Activated CD8-positive, alpha-beta T cell treated with anti-CD3 and anti-CD28 coated beads for 36 hours (primary cell): ENCODE results near the gene RXRG. TPM values are rescaled to one million over a fixed set of nuclear protein-coding genes. Genes with fewer than 3 reads are reported as not detected.

Experiments used
- ATAC-seq: fragments of 200-7000 bp; cut with Tn5 transposase; one replicate; pipeline ENCODE4 v1.10.0; 2021; ENCODE audit warnings: mild to moderate bottlenecking, moderate library complexity
- CTCF ChIA-PET: fragments of 350-600 bp; sonication (Branson Sonifier 250); formaldehyde crosslinking; loops from one replicate; lab custom pipeline; 2021; ENCODE audit warnings: antibody characterized with exemption; lab: Charles Lee
- POLR2A ChIA-PET: fragments of 350-600 bp; sonication (Branson Sonifier 250); formaldehyde crosslinking; loops from one replicate; lab custom pipeline; 2021; ENCODE audit warnings: antibody characterized with exemption; lab: Charles Lee
- DNase-seq: peaks from one replicate; pipeline ENCODE4 v3.0.0-alpha.2; 2020
- H3K27ac Mint-ChIP-seq: one replicate; pipeline ENCODE4 v1.8.0; 2021; ENCODE audit warnings: mild to moderate bottlenecking, mixed read lengths
- H3K27me3 Mint-ChIP-seq: one replicate; pipeline ENCODE4 v1.8.0; 2021; ENCODE audit warnings: mixed read lengths
- H3K36me3 Mint-ChIP-seq: one replicate; pipeline ENCODE4 v1.8.0; 2021; ENCODE audit warnings: low read depth, mixed read lengths
- H3K4me1 Mint-ChIP-seq: one replicate; pipeline ENCODE4 v1.8.0; 2021; ENCODE audit warnings: low read depth, mixed read lengths
- H3K4me3 Mint-ChIP-seq: one replicate; pipeline ENCODE4 v1.8.0; 2021; ENCODE audit warnings: mild to moderate bottlenecking, moderate library complexity, mixed read lengths
- H3K9me3 Mint-ChIP-seq: one replicate; pipeline ENCODE4 v1.8.0; 2021; ENCODE audit warnings: mixed read lengths
- intact Hi-C: fragments of 100-400 bp; cut with micrococcal nuclease; formaldehyde crosslinking; loops from one replicate; pipeline ENCODE4 v1.10.0; 2022
- total RNA-seq, 2 experiments: library from RNA; stranded (reverse); gene quantifications; one replicate each; pipeline ENCODE4 v1.2.3, GENCODE V29; 2021
- TF ChIP-seq, protein P1 (sequence below): fragments of 200-600 bp; IDR thresholded peaks from one replicate; pipeline ENCODE4 v1.8.0; 2022; ENCODE audit warnings: antibody characterized with exemption, mild to moderate bottlenecking

Gene RXRG
- total RNA-seq, 2 experiments from 2014 or later, result not detected

DNA sequence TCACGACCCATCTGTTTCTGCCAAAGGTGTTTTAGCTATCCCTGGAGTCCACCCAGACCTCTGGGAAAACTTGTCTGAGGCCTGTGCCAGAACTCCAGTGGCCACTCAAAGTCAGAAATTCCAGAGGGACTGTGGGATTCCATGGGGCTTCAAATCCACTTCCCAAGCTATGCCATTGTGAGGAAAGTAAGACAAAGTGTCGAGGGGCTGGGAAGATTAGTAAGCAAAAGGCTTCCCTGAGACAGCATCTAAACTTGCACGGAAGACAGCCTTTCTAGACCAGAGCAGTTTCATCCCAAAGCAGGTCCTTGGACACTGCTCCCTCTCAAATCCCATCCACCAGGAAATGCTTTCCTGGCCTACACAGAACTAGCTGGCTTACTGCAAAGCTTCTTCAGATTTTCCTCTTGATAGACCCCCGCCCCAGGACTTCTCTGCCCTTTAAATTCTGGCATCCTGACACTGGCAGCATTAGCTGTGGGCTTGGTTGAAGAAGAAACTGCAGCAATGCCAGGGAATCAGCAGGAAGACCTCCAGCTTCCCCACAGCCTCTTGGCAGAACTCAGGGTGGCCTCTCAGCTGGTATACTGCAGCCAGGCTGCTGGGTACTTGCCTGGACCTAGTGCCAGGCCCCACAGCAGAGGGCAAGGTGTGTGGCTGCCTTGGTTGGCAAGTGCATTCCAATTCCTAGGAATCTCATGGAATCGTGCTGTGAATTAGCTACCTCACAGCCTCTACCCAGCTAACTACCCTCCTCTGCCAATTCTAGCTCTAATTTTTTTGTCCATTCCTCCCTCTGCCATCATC, 61.1 kb downstream of the RXRG start:
- no peaks in the 10 kb centered on the region for H3K4me1 Mint-ChIP-seq
- ATAC-seq (no peak), DNase-seq (no peak)
- no peaks in the 10 kb centered on the region for H3K36me3 Mint-ChIP-seq
- no peaks in the 10 kb centered on the region for H3K9me3 Mint-ChIP-seq
- POLR2A ChIA-PET, result no interaction called here
- H3K27me3 Mint-ChIP-seq, result peaks cover 38% of the 10 kb centered on the region
- TF ChIP-seq, protein P1, sequence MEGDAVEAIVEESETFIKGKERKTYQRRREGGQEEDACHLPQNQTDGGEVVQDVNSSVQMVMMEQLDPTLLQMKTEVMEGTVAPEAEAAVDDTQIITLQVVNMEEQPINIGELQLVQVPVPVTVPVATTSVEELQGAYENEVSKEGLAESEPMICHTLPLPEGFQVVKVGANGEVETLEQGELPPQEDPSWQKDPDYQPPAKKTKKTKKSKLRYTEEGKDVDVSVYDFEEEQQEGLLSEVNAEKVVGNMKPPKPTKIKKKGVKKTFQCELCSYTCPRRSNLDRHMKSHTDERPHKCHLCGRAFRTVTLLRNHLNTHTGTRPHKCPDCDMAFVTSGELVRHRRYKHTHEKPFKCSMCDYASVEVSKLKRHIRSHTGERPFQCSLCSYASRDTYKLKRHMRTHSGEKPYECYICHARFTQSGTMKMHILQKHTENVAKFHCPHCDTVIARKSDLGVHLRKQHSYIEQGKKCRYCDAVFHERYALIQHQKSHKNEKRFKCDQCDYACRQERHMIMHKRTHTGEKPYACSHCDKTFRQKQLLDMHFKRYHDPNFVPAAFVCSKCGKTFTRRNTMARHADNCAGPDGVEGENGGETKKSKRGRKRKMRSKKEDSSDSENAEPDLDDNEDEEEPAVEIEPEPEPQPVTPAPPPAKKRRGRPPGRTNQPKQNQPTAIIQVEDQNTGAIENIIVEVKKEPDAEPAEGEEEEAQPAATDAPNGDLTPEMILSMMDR, result no peak
- intact Hi-C loops, result no loop called here
- CTCF ChIA-PET, result interaction anchor here (0.9 to 6.7 kb wide), 5 partner anchors 9 to 218 kb away, joined by 3 to 57 read pairs (median 3); no protein-coding TSS in a partner anchor
- H3K4me3 Mint-ChIP-seq, result no peak overlapping the region
- H3K27ac Mint-ChIP-seq, result no peak overlapping the region

GRCh38 chr1:165383067-165383466, 61.9 kb downstream of the RXRG start:
- Mint-ChIP-seq H3K36me3 (no peaks in the 10 kb centered on the region), H3K27me3 (peaks cover 33% of the 10 kb centered on the region), H3K4me1 (no peaks in the 10 kb centered on the region), H3K4me3 (no peak overlapping the region), H3K27ac (no peak overlapping the region), H3K9me3 (no peaks in the 10 kb centered on the region)
- ChIA-PET POLR2A (no interaction called here), CTCF (interaction anchor here (1.3 to 6.7 kb wide), 3 partner anchors 10 to 219 kb away, joined by 3 to 57 read pairs (median 21); no protein-coding TSS in a partner anchor)
- ATAC-seq, result no peak
- DNase-seq, result no peak
- intact Hi-C loops, result no loop called here
- TF ChIP-seq, protein P1, result no peak

- CTCF ChIA-PET, result interaction anchor here (1.3 to 6.7 kb wide), 2 partner anchors 12 to 13 kb away, joined by 3 to 57 read pairs; no protein-coding TSS in a partner anchor
- peaks cover 31% of the 10 kb centered on the region for H3K27me3 Mint-ChIP-seq
- POLR2A ChIA-PET, result no interaction called here
- H3K4me3 Mint-ChIP-seq, result no peak overlapping the region
- H3K9me3 Mint-ChIP-seq, result no peaks in the 10 kb centered on the region
- H3K36me3 Mint-ChIP-seq, result no peaks in the 10 kb centered on the region
- ATAC-seq (no peak), DNase-seq (no peak)
- peaks cover 2% of the 10 kb centered on the region for H3K4me1 Mint-ChIP-seq
- TF ChIP-seq, protein P1, result no peak
- H3K27ac Mint-ChIP-seq, result no peak overlapping the region
- intact Hi-C loops, result no loop called here
Measured at GRCh38 chr1:165381745-165382505, 63.0 kb downstream of the RXRG start.

DNA sequence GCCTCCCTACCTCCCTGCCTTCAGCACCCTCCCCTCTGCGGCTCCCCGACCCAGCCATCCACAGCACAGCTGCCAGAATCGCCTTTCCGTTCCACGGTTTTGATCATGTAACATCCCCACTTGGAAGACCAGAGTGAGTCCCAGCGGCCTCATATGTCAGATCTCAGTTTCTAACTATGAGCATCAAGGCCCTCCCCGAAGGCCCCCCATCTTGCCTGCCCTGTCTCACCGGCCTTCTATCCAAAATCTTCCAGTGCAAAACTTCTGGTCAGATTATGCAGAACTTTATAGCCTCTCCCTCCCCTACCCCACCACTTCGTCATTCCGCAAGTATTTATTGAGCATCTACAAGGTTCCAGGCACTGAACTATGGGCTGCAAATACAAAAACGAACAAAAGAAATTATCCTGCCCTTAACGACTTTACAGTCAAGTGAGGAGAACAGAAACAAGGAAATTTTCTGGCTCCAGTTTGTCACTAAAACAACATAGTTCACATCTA, 68.1 kb downstream of the RXRG start:
- DNase-seq (no peak), ATAC-seq (peak; percentile 34)
- POLR2A ChIA-PET, result no interaction called here
- CTCF ChIA-PET, result interaction anchor here (1.8 to 3.3 kb wide), 2 partner anchors 9 to 16 kb away, joined by 7 to 30 read pairs; no protein-coding TSS in a partner anchor
- Mint-ChIP-seq H3K9me3 (no peaks in the 10 kb centered on the region), H3K4me1 (peaks cover 14% of the 10 kb centered on the region), H3K27ac (no peak overlapping the region), H3K36me3 (no peaks in the 10 kb centered on the region), H3K4me3 (peak overlapping the region; percentile 34), H3K27me3 (peaks cover 54% of the 10 kb centered on the region)
- TF ChIP-seq, protein P1, result no peak
- intact Hi-C loops, result no loop called here
